ENCODE data around the gene SYT15.

The SYT15 gene

GRCh38 chr10:46545861-46546590 is 32.9 kb upstream of the SYT15 start:
- no peak overlapping the region for H3K4me3 ChIP-seq (ENCODE audit: low read depth, low read length)
- ChIA-PET POLR2A (no interaction called here), CTCF (interaction anchor here (0.6 to 2.4 kb wide), 6 partner anchors 7 to 1930 kb away, joined by 3 to 6 read pairs (median 4); no protein-coding TSS in a partner anchor)
- no peaks in the 10 kb centered on the region for H3K4me1 ChIP-seq (ENCODE audit: control insufficient read depth, insufficient read depth, low read length)
- TF ChIP-seq ZNF768 (tag by site-specific recombination; IDR thresholded peaks at IDR 0.05): no peak
- no peak for TF ChIP-seq ZNF423 (tag by site-specific recombination; IDR thresholded peaks at IDR 0.05)
- no peak; the same call in 1 of the 2 replicates for TF ChIP-seq ZNF37A (tag by site-specific recombination; IDR thresholded peaks at IDR 0.05)
- no peak for TF ChIP-seq ZNF175 (tag by site-specific recombination; IDR thresholded peaks at IDR 0.05)
- no peak for TF ChIP-seq KLF7 (tag by site-specific recombination; IDR thresholded peaks at IDR 0.05; ENCODE audit: borderline replicate concordance)
- TF ChIP-seq ZBTB48 (tag by site-specific recombination; IDR thresholded peaks at IDR 0.05): no peak
- TF ChIP-seq ZNF658 (tag by site-specific recombination; IDR thresholded peaks at IDR 0.05): no peak
- TF ChIP-seq, protein P1, sequence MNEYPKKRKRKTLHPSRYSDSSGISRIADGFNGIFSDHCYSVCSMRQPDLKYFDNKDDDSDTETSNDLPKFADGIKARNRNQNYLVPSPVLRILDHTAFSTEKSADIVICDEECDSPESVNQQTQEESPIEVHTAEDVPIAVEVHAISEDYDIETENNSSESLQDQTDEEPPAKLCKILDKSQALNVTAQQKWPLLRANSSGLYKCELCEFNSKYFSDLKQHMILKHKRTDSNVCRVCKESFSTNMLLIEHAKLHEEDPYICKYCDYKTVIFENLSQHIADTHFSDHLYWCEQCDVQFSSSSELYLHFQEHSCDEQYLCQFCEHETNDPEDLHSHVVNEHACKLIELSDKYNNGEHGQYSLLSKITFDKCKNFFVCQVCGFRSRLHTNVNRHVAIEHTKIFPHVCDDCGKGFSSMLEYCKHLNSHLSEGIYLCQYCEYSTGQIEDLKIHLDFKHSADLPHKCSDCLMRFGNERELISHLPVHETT (tag by site-specific recombination; IDR thresholded peaks at IDR 0.05): no peak
- no peak for TF ChIP-seq ZNF155 (tag by site-specific recombination; IDR thresholded peaks at IDR 0.05)
- no peak for TF ChIP-seq ZNF157 (tag by site-specific recombination; IDR thresholded peaks at IDR 0.05)
- no peak for TF ChIP-seq SP2 (tag by site-specific recombination; IDR thresholded peaks at IDR 0.05)
- TF ChIP-seq ZFP41 (tag by site-specific recombination; IDR thresholded peaks at IDR 0.05; ENCODE audit: borderline replicate concordance): no peak
- no peak for TF ChIP-seq SALL2 (tag by site-specific recombination; IDR thresholded peaks at IDR 0.05; ENCODE audit: borderline replicate concordance)
- no peak for TF ChIP-seq ZNF132 (tag by site-specific recombination; IDR thresholded peaks at IDR 0.05; ENCODE audit: borderline replicate concordance)
- TF ChIP-seq ZBTB20 (tag by site-specific recombination; IDR thresholded peaks at IDR 0.05): no peak
- no peak for TF ChIP-seq ZNF561 (tag by site-specific recombination; IDR thresholded peaks at IDR 0.05; ENCODE audit: borderline replicate concordance)
- TF ChIP-seq ZNF600 (tag by site-specific recombination; IDR thresholded peaks at IDR 0.05): no peak
- H3K27ac ChIP-seq (ENCODE audit: extremely low read depth, low read depth, low read length): no peak overlapping the region
- no peaks in the 10 kb centered on the region for H3K9me3 ChIP-seq (ENCODE audit: control insufficient read depth, insufficient read depth, low read depth, low read length)
- no peaks in the 10 kb centered on the region for H3K36me3 ChIP-seq (ENCODE audit: control insufficient read depth in 2 of 2, insufficient read depth in 1 of 2, low read length in 2 of 2)

DNA sequence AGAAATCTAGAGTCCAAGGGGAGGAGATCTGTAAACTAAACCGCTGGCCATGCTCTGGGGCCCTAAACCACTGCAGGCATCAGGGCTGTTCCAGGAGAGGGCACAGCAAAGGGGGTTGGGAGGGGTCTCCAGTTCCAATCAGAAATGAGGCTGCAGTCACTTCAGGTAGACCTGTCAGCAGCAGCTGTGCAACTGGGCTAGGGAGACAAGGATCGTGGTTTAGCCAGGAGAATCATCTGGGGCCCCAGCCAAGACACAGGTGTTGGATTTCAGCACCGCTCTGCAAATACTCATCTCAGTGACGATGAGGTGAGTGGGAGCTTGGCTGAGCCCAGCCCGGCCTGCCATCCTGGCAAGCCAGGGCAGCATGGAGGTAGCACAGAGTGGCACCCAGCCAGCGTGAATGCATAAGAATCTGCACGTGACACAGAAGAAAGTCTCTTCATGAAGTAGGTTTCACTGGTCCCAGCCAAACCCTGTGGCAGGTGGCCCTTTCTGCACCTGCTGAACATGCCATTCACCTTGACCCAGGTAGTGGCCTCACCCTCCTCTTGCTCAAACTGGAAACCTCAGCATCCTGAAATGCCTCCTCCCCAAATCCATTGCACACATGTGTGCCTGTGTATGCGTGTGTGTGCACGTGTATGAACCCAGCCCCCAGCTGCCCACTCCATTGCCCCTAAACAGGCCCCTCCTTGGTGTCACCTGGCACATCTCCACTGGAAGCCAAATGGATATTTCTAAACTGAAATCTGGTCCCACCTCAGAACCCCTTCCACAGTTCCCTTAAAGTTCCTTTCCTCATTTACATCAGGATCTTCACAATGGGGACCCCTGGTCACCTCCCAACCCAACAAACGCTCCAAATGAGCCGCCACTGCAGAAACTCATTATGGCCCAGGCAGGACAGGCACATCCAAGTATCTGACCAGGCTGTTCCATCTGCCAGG is 32.1 kb upstream of the SYT15 start:
- Histone ChIP-seq H3K27ac (ENCODE audit: extremely low read depth, low read depth, low read length) (no peak overlapping the region), H3K4me1 (ENCODE audit: control insufficient read depth, insufficient read depth, low read length) (no peaks in the 10 kb centered on the region), H3K9me3 (ENCODE audit: control insufficient read depth, insufficient read depth, low read depth, low read length) (no peaks in the 10 kb centered on the region), H3K4me3 (ENCODE audit: low read depth, low read length) (no peak overlapping the region), H3K36me3 (ENCODE audit: control insufficient read depth in 2 of 2, insufficient read depth in 1 of 2, low read length in 2 of 2) (no peaks in the 10 kb centered on the region)
- CTCF ChIA-PET: interaction anchor here (0.6 to 1.5 kb wide), 3 partner anchors 9 to 732 kb away, joined by 3 to 5 read pairs (median 3); no protein-coding TSS in a partner anchor
- TF ChIP-seq ZNF544 (tag by site-specific recombination; IDR thresholded peaks at IDR 0.05) (no peak), ZNF223 (tag by site-specific recombination; IDR thresholded peaks at IDR 0.05) (no peak), ZNF114 (tag by site-specific recombination; IDR thresholded peaks at IDR 0.05) (no peak), IKZF3 (tag by site-specific recombination; IDR thresholded peaks at IDR 0.05) (no peak), KLF10 (tag by site-specific recombination; IDR thresholded peaks at IDR 0.05) (no peak), MYNN (tag by site-specific recombination; IDR thresholded peaks at IDR 0.05; ENCODE audit: borderline replicate concordance) (no peak), ZNF202 (tag by site-specific recombination; IDR thresholded peaks at IDR 0.05; ENCODE audit: borderline replicate concordance) (no peak), ZNF394 (tag by site-specific recombination; IDR thresholded peaks at IDR 0.05; ENCODE audit: borderline replicate concordance) (no peak), ZNF585B (tag by site-specific recombination; IDR thresholded peaks at IDR 0.05) (no peak), ZNF768 (tag by site-specific recombination; IDR thresholded peaks at IDR 0.05) (no peak), KLF8 (tag by site-specific recombination; IDR thresholded peaks at IDR 0.05) (no peak), HOXA7 (CRISPR knock-in tag; IDR thresholded peaks at IDR 0.05; ENCODE audit: borderline replicate concordance) (no peak), ZNF221 (tag by site-specific recombination; IDR thresholded peaks at IDR 0.05; ENCODE audit: borderline replicate concordance) (no peak), ZNF335 (tag by site-specific recombination; conservative IDR thresholded peaks at IDR 0.05) (no peak), ZNF48 (tag by site-specific recombination; IDR thresholded peaks at IDR 0.05) (no peak), ZNF654 (tag by site-specific recombination; IDR thresholded peaks at IDR 0.05; ENCODE audit: low read depth) (no peak), OVOL3 (tag by site-specific recombination; IDR thresholded peaks at IDR 0.05) (no peak)
- POLR2A ChIA-PET: no interaction called here

Measured in HEK293 (cell line).